ENCODE data around the gene TBCD. TPM values are rescaled to one million over a fixed set of nuclear protein-coding genes. Genes with fewer than 3 reads are reported as not detected.

The TBCD gene
- total RNA-seq (2014; rRNA removed; shearing (Covaris generic)) (19.3 and 26.8 TPM in 2 replicates), polyA plus RNA-seq (2016; fragmentation: Nextera tagmentation; extraction: Ambion mirVana) (31.1 and 33.8 TPM in 2 replicates)

DNA sequence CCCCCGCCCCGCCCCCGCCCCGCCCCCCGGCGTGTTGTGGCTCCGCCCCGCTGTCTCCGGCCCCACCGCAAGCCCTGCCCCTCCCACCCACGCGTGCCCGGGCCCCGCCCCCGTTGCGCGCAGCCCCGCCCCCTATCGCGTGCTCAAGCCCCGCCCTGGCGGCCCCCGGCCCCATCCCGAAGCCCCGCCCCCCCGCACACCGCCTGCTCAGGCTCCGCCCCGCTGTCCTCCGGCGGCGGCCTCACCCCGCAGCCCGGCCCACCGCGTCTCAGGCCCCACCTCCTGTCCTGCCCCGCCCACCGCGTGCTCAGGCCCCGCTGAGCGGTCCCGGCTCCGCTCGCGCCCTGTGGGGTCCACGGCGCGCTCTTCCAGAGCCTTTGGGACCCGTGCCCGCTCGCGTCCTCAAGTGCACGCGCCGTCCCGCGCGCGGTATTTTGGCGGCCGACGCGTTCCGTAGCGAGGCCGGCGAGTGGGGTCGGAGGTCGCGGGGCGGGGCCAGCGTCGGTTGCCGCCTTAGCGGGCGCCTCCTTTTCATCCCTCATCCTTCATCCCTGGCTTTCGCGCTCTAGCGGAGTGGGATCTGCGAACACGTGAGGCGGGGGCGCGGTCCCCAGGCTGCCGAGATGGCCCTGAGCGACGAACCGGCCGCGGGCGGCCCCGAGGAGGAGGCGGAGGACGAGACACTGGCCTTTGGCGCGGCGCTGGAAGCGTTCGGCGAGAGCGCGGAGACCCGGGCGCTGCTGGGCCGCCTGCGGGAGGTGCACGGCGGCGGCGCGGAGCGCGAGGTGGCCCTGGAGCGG is at the start of gene TBCD:
Gene TBCD, plus strand, starts transcription at position 495 of the 800 bp plus-strand sequence. Its CDS starts 129 bp downstream, at position 624.
- H3K27me3 ChIP-seq (replicated peaks; ENCODE audit: insufficient read depth) = no peaks in the 10 kb centered on the region
- H3K9ac ChIP-seq = peak within 1 kb of the TSS; percentile 77
- H3K36me3 ChIP-seq (ENCODE audit: low read depth) = no peaks in the 10 kb centered on the region
- peaks cover 31% of the 10 kb centered on the region for H3K79me2 ChIP-seq (ENCODE audit: insufficient read depth)
- peaks cover 5% of the 10 kb centered on the region; the same call in 1 of the 2 replicates for H3K4me1 ChIP-seq (ENCODE audit: insufficient read depth)
- H3K9me2 ChIP-seq (ENCODE audit: insufficient read depth) = no peaks in the 10 kb centered on the region
- TF ChIP-seq EZH2phosphoT487 (IDR thresholded peaks at IDR 0.05; ENCODE audit: insufficient read depth, low read depth) (no peak), EZH2 (IDR thresholded peaks at IDR 0.05; ENCODE audit: insufficient read depth, poor library complexity, severe bottlenecking) (no peak)
- no peaks in the 10 kb centered on the region for H3K9me3 ChIP-seq (ENCODE audit: low read depth)
- in situ Hi-C loops (cut with MboI) = no loop called here
- peak within 1 kb of the TSS; percentile 56 for H3K27ac ChIP-seq
- peak within 1 kb of the TSS; percentile 69 for H3K4me2 ChIP-seq (ENCODE audit: unreplicated experiment)
- H4K20me1 ChIP-seq (ENCODE audit: insufficient read depth) = no peaks in the 10 kb centered on the region; the same call in 1 of the 2 replicates
- peak within 1 kb of the TSS; percentile 76 for H2AFZ ChIP-seq
- peak within 1 kb of the TSS; percentile 89 for H3K4me3 ChIP-seq
- DNase-seq = peak; percentile 96
- no peaks in the 10 kb centered on the region for H3F3A ChIP-seq (ENCODE audit: insufficient read depth)
- 1 to 3% methylated on average over 65 to 88 of the region's 114 CpGs for WGBS, 2 experiments (ENCODE audit: low coverage in 1 of 2, low lambda C conversion rate in 2 of 2, missing lambda C conversion rate in 2 of 2)

DNA sequence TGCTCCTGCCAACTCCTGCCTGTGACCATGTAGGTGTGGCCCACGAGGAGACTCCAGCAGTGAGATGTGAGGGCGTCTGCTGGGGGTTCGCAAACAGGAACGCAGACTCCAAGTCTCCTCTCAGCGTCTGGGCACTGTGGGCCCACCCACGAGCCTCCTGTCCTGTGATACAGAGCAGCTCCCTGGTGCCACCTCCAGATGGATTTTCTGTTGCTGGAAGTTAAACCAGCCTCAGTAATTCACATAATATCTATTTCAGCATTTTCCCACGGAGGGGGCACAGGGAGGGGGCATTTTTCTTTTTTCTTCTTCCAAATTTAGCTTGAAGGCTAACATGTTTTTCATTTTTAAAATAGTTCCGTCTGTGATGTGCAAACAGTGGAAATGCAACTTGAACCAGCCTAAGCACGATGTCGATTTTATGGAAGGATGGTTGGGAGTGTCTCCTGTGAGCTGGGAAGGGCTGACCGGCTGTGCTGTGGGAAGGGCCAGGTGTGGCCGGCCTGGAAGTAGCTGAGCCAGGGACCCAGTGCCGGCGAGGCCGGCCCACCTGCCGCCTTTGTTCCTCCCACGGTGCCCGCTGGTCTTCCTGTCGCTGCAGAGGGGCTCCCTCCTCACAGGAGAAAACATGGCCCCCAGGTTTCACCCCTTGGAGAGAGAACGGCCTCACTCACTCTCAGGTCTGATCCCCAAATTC is 49.5 kb upstream of the TBCD start:
- no peaks in the 10 kb centered on the region for H3K36me3 ChIP-seq (ENCODE audit: low read depth)
- DNase-seq = peak; percentile 33
- no peaks in the 10 kb centered on the region for H3K27me3 ChIP-seq (replicated peaks; ENCODE audit: insufficient read depth)
- peak overlapping the region; percentile 34; the same call in 1 of the 2 replicates for H2AFZ ChIP-seq
- H3K4me1 ChIP-seq (ENCODE audit: insufficient read depth) = no peaks in the 10 kb centered on the region
- in situ Hi-C loops (cut with MboI) = no loop called here
- no peak overlapping the region for H3K27ac ChIP-seq
- H3K9me2 ChIP-seq (ENCODE audit: insufficient read depth) = no peaks in the 10 kb centered on the region
- H3K4me2 ChIP-seq (ENCODE audit: unreplicated experiment) = no peak overlapping the region
- 27 to 34% methylated on average over 19 of the region's 20 CpGs for WGBS, 2 experiments (ENCODE audit: low coverage in 1 of 2, low lambda C conversion rate in 2 of 2, missing lambda C conversion rate in 2 of 2)
- no peaks in the 10 kb centered on the region for H3F3A ChIP-seq (ENCODE audit: insufficient read depth)
- H3K79me2 ChIP-seq (ENCODE audit: insufficient read depth) = no peaks in the 10 kb centered on the region
- H4K20me1 ChIP-seq (ENCODE audit: insufficient read depth) = no peaks in the 10 kb centered on the region
- H3K4me3 ChIP-seq = no peak overlapping the region
- H3K9me3 ChIP-seq (ENCODE audit: low read depth) = no peaks in the 10 kb centered on the region
- no peak for TF ChIP-seq EZH2 (IDR thresholded peaks at IDR 0.05; ENCODE audit: insufficient read depth, poor library complexity, severe bottlenecking)
- no peak for TF ChIP-seq EZH2phosphoT487 (IDR thresholded peaks at IDR 0.05; ENCODE audit: insufficient read depth, low read depth)
- H3K9ac ChIP-seq = no peak overlapping the region

DNA sequence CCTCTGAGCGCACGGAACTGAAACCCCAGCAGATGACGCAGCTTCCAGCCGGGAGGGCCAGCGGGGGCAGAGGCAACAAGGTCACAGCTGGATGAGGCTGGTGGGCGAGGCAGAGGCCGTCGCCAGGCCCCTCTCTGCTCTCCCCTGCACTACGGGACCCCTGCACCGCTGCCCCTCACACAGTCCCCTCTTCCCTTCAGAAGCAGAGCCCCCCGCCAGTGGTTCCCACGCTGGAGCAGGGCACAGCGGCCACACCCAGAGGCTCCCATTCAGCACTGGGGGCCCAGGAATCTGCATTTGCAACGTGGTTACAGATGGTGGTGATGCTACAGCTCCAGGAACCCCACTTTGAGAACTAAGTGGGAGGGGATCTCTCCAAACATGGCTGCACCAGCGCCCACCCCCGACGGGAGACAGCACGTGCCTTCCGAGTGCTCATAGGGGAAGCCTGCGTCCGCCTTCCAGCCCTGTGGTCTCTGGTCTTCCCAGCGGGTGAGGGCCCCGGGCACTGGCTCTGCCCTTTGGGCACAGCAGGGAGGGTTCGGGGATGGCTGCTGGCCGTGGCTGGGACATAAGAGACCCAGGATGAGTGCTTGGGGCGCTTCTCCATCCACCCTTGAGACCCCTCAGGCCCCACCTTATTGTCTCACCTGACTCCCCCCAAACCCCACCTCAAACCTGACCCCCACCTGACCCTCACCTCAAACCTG is 48.7 kb upstream of the TBCD start:
- 71 to 74% methylated on average over 18 to 26 of the region's 26 CpGs for WGBS, 2 experiments (ENCODE audit: low coverage in 1 of 2, low lambda C conversion rate in 2 of 2, missing lambda C conversion rate in 2 of 2)

More for the DNA sequence above, 48.7 kb upstream of the TBCD start:
- Histone ChIP-seq H2AFZ (no peak overlapping the region), H3K4me2 (ENCODE audit: unreplicated experiment) (no peak overlapping the region), H3K4me1 (ENCODE audit: insufficient read depth) (no peaks in the 10 kb centered on the region), H3K4me3 (no peak overlapping the region), H3K27ac (no peak overlapping the region), H3K79me2 (ENCODE audit: insufficient read depth) (no peaks in the 10 kb centered on the region), H3K9me3 (ENCODE audit: low read depth) (no peaks in the 10 kb centered on the region), H3F3A (ENCODE audit: insufficient read depth) (0 out of 2 replicates have a peak, but pooled peaks cover 6% of the 10 kb centered on the region), H3K9me2 (ENCODE audit: insufficient read depth) (no peaks in the 10 kb centered on the region), H3K36me3 (ENCODE audit: low read depth) (no peaks in the 10 kb centered on the region), H3K9ac (no peak overlapping the region), H3K27me3 (replicated peaks; ENCODE audit: insufficient read depth) (no peaks in the 10 kb centered on the region), H4K20me1 (ENCODE audit: insufficient read depth) (no peaks in the 10 kb centered on the region)
- in situ Hi-C loops (cut with MboI) = no loop called here
- TF ChIP-seq EZH2 (IDR thresholded peaks at IDR 0.05; ENCODE audit: insufficient read depth, poor library complexity, severe bottlenecking) (no peak), EZH2phosphoT487 (IDR thresholded peaks at IDR 0.05; ENCODE audit: insufficient read depth, low read depth) (no peak)
- no peak for DNase-seq
